Smooth muscle cell (in vitro differentiated cells): ENCODE results near the gene ST6GALNAC3. TPM values are rescaled to one million over a fixed set of nuclear protein-coding genes. Genes with fewer than 3 reads are reported as not detected.

Source experiments
- DNase-seq: peaks from one replicate; lab custom pipeline; 2025; ENCODE audit not compliant: unreplicated experiment; lab: John Stamatoyannopoulos, UW
- H2AFZ ChIP-seq: fragments of 200-600 bp; sonication (generic); 2 replicates; pipeline ENCODE4 v1.6.0; 2016; ENCODE audit warnings: antibody characterized with exemption, low read depth, mild to moderate bottlenecking
- H3F3A ChIP-seq: fragments of 200-600 bp; sonication (generic); 2 replicates; pipeline ENCODE4 v1.6.0; 2017; ENCODE audit warnings: antibody characterized with exemption, low read depth
- H3K27ac ChIP-seq: fragments of 200-600 bp; sonication (generic); 2 replicates; pipeline ENCODE4 v1.5.1; 2016; ENCODE audit warnings: low read depth, mild to moderate bottlenecking
- H3K27me3 ChIP-seq: fragments of 200-600 bp; sonication (generic); 2 replicates; pipeline ENCODE4 v1.6.1; 2016; ENCODE audit warnings: low read depth, mild to moderate bottlenecking
- H3K36me3 ChIP-seq: fragments of 200-600 bp; sonication (generic); 2 replicates; pipeline ENCODE4 v1.5.1; 2016; ENCODE audit warnings: low read depth
- H3K4me1 ChIP-seq: fragments of 200-600 bp; sonication (generic); 2 replicates; pipeline ENCODE4 v1.5.1; 2016; ENCODE audit warnings: low read depth
- H3K4me2 ChIP-seq: fragments of 200-600 bp; sonication (generic); 2 replicates; pipeline ENCODE4 v1.6.0; 2016; ENCODE audit warnings: mild to moderate bottlenecking
- H3K4me3 ChIP-seq: fragments of 200-600 bp; sonication (generic); 2 replicates; pipeline ENCODE4 v1.5.1; 2016; ENCODE audit warnings: mild to moderate bottlenecking
- H3K79me2 ChIP-seq: fragments of 200-600 bp; sonication (generic); 2 replicates; pipeline ENCODE4 v1.6.0; 2016; ENCODE audit warnings: low read depth, mild to moderate bottlenecking
- H3K9ac ChIP-seq: fragments of 200-600 bp; sonication (generic); 2 replicates; pipeline ENCODE4 v1.6.0; 2016; ENCODE audit warnings: low read depth
- H3K9me3 ChIP-seq: fragments of 200-600 bp; sonication (generic); replicated peaks from 2 replicates; pipeline ENCODE4 v1.5.1; 2016; ENCODE audit warnings: low read depth
- H4K20me1 ChIP-seq: fragments of 200-600 bp; sonication (generic); 2 replicates; pipeline ENCODE4 v1.6.0; 2016; ENCODE audit warnings: low read depth
- WGBS: methylation state at CpG from one replicate; pipeline ENCODE4 v1.1.7; 2016; ENCODE audit warnings: low lambda C conversion rate; 5-methylcytosine and 5-hydroxymethylcytosine counted together
- polyA plus RNA-seq: library from polyadenylated mRNA; unstranded; fragments of >200 nt; fragmentation: Nextera tagmentation; extraction: Ambion mirVana; gene quantifications from 2 replicates; pipeline ENCODE4 v1.2.1, GENCODE V29; 2016
- total RNA-seq: library from RNA; depleted of rRNA; stranded (reverse); fragments of >200 nt; gene quantifications from 2 replicates; pipeline ENCODE4 v1.2.3, GENCODE V29; 2014
- TF ChIP-seq, protein P1 (sequence below): fragments of 200-600 bp; sonication (generic); IDR thresholded peaks from 2 replicates; pipeline ENCODE4 v1.5.1; 2017; ENCODE audit warnings: borderline replicate concordance, mild to moderate bottlenecking, antibody characterized with exemption; ENCODE audit not compliant: insufficient read depth, poor library complexity, severe bottlenecking

The ST6GALNAC3 gene
- total and polyA plus RNA-seq, 2 experiments from 2014 or later, result 9.3 to 13.4 TPM

GRCh38 chr1:76284842-76285241 is 210.3 kb downstream of the ST6GALNAC3 start:
- Histone ChIP-seq H3K4me3 (no peak overlapping the region), H3K79me2 (no peaks in the 10 kb centered on the region), H4K20me1 (no peaks in the 10 kb centered on the region), H3K9ac (no peak overlapping the region), H3F3A (no peaks in the 10 kb centered on the region), H3K27ac (no peak overlapping the region), H3K27me3 (no peaks in the 10 kb centered on the region), H3K4me2 (no peak overlapping the region), H2AFZ (no peak overlapping the region), H3K36me3 (no peaks in the 10 kb centered on the region), H3K4me1 (no peaks in the 10 kb centered on the region), H3K9me3 (no peaks in the 10 kb centered on the region)
- 88% methylated on average over 1 of the region's 1 CpG for WGBS
- TF ChIP-seq, protein P1, sequence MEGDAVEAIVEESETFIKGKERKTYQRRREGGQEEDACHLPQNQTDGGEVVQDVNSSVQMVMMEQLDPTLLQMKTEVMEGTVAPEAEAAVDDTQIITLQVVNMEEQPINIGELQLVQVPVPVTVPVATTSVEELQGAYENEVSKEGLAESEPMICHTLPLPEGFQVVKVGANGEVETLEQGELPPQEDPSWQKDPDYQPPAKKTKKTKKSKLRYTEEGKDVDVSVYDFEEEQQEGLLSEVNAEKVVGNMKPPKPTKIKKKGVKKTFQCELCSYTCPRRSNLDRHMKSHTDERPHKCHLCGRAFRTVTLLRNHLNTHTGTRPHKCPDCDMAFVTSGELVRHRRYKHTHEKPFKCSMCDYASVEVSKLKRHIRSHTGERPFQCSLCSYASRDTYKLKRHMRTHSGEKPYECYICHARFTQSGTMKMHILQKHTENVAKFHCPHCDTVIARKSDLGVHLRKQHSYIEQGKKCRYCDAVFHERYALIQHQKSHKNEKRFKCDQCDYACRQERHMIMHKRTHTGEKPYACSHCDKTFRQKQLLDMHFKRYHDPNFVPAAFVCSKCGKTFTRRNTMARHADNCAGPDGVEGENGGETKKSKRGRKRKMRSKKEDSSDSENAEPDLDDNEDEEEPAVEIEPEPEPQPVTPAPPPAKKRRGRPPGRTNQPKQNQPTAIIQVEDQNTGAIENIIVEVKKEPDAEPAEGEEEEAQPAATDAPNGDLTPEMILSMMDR, result no peak
- DNase-seq, result no peak

DNA sequence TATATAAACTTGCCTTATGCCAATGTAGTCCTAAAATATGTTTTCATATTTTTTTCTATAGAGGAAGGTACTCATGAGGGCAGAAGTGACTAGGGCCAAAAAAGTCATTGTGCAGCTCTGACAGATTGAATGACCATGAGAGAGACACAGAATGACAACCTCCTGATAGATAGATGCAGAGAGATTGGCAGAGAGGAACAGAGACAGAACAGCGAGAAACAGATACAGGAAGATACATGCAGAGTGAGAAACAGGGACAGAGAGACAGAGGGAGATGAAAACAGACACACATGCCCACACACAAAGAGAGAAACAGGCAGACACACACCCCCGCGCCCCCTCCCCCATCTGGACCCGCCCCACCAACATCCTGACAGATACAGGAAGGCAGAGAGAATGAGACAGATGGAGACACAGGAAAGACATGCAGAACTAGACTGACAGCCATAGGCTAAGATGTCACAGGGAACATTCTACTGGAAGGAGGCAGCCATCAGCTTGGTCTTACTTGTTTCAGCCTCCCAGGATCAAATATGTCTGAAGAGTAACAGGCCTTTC is 211.1 kb downstream of the ST6GALNAC3 start:
- Histone ChIP-seq H2AFZ (no peak overlapping the region), H3K4me2 (no peak overlapping the region), H3K79me2 (no peaks in the 10 kb centered on the region), H4K20me1 (no peaks in the 10 kb centered on the region), H3K9me3 (no peaks in the 10 kb centered on the region), H3K4me3 (no peak overlapping the region), H3K27ac (no peak overlapping the region), H3K27me3 (no peaks in the 10 kb centered on the region), H3K36me3 (no peaks in the 10 kb centered on the region), H3K4me1 (no peaks in the 10 kb centered on the region), H3K9ac (no peak overlapping the region), H3F3A (no peaks in the 10 kb centered on the region)
- 70% methylated on average over 4 of the region's 4 CpGs for WGBS
- TF ChIP-seq, protein P1, result no peak
- no peak for DNase-seq

GRCh38 chr1:76287917-76288316 is 213.4 kb downstream of the ST6GALNAC3 start:
- WGBS, result 97% methylated on average over 2 of the region's 2 CpGs
- no peak overlapping the region for H3K4me2 ChIP-seq
- H3K9me3 ChIP-seq, result no peaks in the 10 kb centered on the region
- H3F3A ChIP-seq, result no peaks in the 10 kb centered on the region
- no peaks in the 10 kb centered on the region for H4K20me1 ChIP-seq
- no peak overlapping the region for H3K27ac ChIP-seq
- no peak overlapping the region for H3K4me3 ChIP-seq
- H3K27me3 ChIP-seq, result no peaks in the 10 kb centered on the region
- H3K79me2 ChIP-seq, result no peaks in the 10 kb centered on the region
- H3K4me1 ChIP-seq, result no peaks in the 10 kb centered on the region
- no peak overlapping the region for H3K9ac ChIP-seq
- H3K36me3 ChIP-seq, result no peaks in the 10 kb centered on the region
- DNase-seq, result no peak
- no peak overlapping the region for H2AFZ ChIP-seq
- TF ChIP-seq, protein P1, result no peak
